CD14-positive monocyte (primary cell): ENCODE data around the gene DPEP2NB. TPM values are rescaled to one million over a fixed set of nuclear protein-coding genes. Genes with fewer than 3 reads are reported as not detected.

Source experiments
- DNase-seq, 3 donors: peaks; one replicate each; pipeline ENCODE4 v3.0.0-alpha.2; 2011 to 2022
- H2AFZ ChIP-seq: 2 replicates; pipeline ENCODE4 v1.6.0; 2012; ENCODE audit warnings: mild to moderate bottlenecking, low read depth, low read length, inconsistent platforms; ENCODE audit not compliant: insufficient read depth, poor library complexity, severe bottlenecking
- H3K27ac ChIP-seq, 2 donors: 1 replicate in 1 of 2; 2 replicates in 1 of 2; pipeline ENCODE4 v1.5.1; 2012 to 2013; ENCODE audit warnings: low read length in 2 of 2, control low read depth in 1 of 2, inconsistent platforms in 1 of 2, low read depth in 1 of 2, mild to moderate bottlenecking in 1 of 2
- H3K27me3 ChIP-seq, 2 donors: one replicate each; pipeline versions ENCODE4 v1.6.0 to v1.6.1; 2011 to 2013; ENCODE audit warnings: low read length in 2 of 2; ENCODE audit not compliant: control insufficient read depth in 2 of 2, insufficient read depth in 2 of 2
- H3K36me3 ChIP-seq, 2 donors: replicated peaks in 1 of 2; 1 replicate in 1 of 2; 2 replicates in 1 of 2; pipeline versions ENCODE4 v1.5.1 to v1.6.1; 2012 to 2013; ENCODE audit warnings: low read length in 2 of 2, control low read depth in 1 of 2, inconsistent platforms in 1 of 2, mild to moderate bottlenecking in 1 of 2; ENCODE audit not compliant: insufficient read depth in 2 of 2, control insufficient read depth in 1 of 2
- H3K4me1 ChIP-seq, 2 donors: 1 replicate in 1 of 2; 2 replicates in 1 of 2; pipeline versions ENCODE4 v1.5.1 to v1.6.1; 2012 to 2013; ENCODE audit warnings: low read length in 2 of 2, control low read depth in 1 of 2, inconsistent platforms in 1 of 2, mild to moderate bottlenecking in 1 of 2, moderate library complexity in 1 of 2; ENCODE audit not compliant: insufficient read depth in 2 of 2, control insufficient read depth in 1 of 2
- H3K4me2 ChIP-seq: replicated peaks from 2 replicates; pipeline ENCODE3; 2012; ENCODE audit warnings: low read length, moderate library complexity, mild to moderate bottlenecking; ENCODE audit not compliant: poor library complexity, severe bottlenecking; ENCODE audit errors: extremely low read depth
- H3K4me3 ChIP-seq, 3 experiments: fragments of 200-600 bp in 1 of 3; sonication (generic) in 1 of 3; replicated peaks in 1 of 3; 1 replicate in 2 of 3; 2 replicates in 1 of 3; pipeline ENCODE4 v1.5.1; 2011 to 2013; ENCODE audit warnings: low read length in 3 of 3, mild to moderate bottlenecking in 3 of 3, control low read depth in 2 of 3, low read depth in 2 of 3, inconsistent platforms in 1 of 3, moderate library complexity in 1 of 3
- H3K79me2 ChIP-seq: 2 replicates; pipeline ENCODE4 v1.6.0; 2012; ENCODE audit warnings: mild to moderate bottlenecking, control low read depth, inconsistent platforms, low read length, moderate library complexity; ENCODE audit not compliant: insufficient read depth
- H3K9ac ChIP-seq: 2 replicates; pipeline ENCODE4 v1.6.0; 2017; ENCODE audit warnings: low read length, mild to moderate bottlenecking; ENCODE audit not compliant: insufficient read depth, poor library complexity, severe bottlenecking
- H3K9me3 ChIP-seq, 2 donors: replicated peaks in 1 of 2; 1 replicate in 1 of 2; 2 replicates in 1 of 2; pipeline versions ENCODE4 v1.5.1 to v1.6.1; 2012 to 2013; ENCODE audit warnings: low read length in 2 of 2, control low read depth in 1 of 2; ENCODE audit not compliant: control insufficient read depth in 1 of 2, insufficient read depth in 1 of 2
- H4K20me1 ChIP-seq: 2 replicates; pipeline ENCODE4 v1.6.0; 2012; ENCODE audit warnings: mild to moderate bottlenecking, low read length, control low read depth, moderate library complexity; ENCODE audit not compliant: insufficient read depth
- H3K27ac Mint-ChIP-seq, 7 donors: one replicate each; pipeline ENCODE4 v1.8.0; 2020; ENCODE audit warnings: mild to moderate bottlenecking in 7 of 7, mixed read lengths in 7 of 7, moderate library complexity in 6 of 7, inconsistent platforms in 2 of 7
- H3K27me3 Mint-ChIP-seq, 3 donors: one replicate each; pipeline ENCODE4 v1.8.0; 2021 to 2022; ENCODE audit warnings: low read depth in 3 of 3, mild to moderate bottlenecking in 3 of 3, mixed read lengths in 3 of 3, moderate library complexity in 3 of 3, inconsistent platforms in 1 of 3
- H3K36me3 Mint-ChIP-seq, 2 donors: one replicate each; pipeline ENCODE4 v1.8.0; 2020; ENCODE audit warnings: mixed read lengths in 2 of 2, inconsistent platforms in 1 of 2, mild to moderate bottlenecking in 1 of 2
- H3K4me1 Mint-ChIP-seq: one replicate; pipeline ENCODE4 v1.8.0; 2020; ENCODE audit warnings: mild to moderate bottlenecking, mixed read lengths
- H3K4me3 Mint-ChIP-seq, 2 donors: one replicate each; pipeline ENCODE4 v1.8.0; 2020; ENCODE audit warnings: mild to moderate bottlenecking in 2 of 2, mixed read lengths in 2 of 2, moderate library complexity in 1 of 2
- H3K9me3 Mint-ChIP-seq, 7 donors: one replicate each; pipeline ENCODE4 v1.8.0; 2020 to 2022; ENCODE audit warnings: mixed read lengths in 7 of 7, mild to moderate bottlenecking in 6 of 7, moderate library complexity in 6 of 7, inconsistent platforms in 2 of 7
- WGBS: methylation state at CpG from one replicate; pipeline ENCODE4 v1.1.5; 2013; ENCODE audit warnings: missing lambda C conversion rate; ENCODE audit not compliant: insufficient coverage; 5-methylcytosine and 5-hydroxymethylcytosine counted together
- intact Hi-C, 2 donors: fragments of 100-400 bp; cut with micrococcal nuclease; formaldehyde crosslinking; loops; one replicate each; pipeline versions ENCODE4 v1.15.0 to v1.15.1; 2023
- polyA plus RNA-seq, 3 donors: library from polyadenylated mRNA; depleted of rRNA in 1 of 3; unstranded in 2 of 3; stranded (reverse) in 1 of 3; fragments of 300-500 nt in 2 of 3; fragments of >200 nt in 1 of 3; fragmentation: Illumina TruSeq in 2 of 3; gene quantifications; 1 replicate in 2 of 3; 2 replicates in 1 of 3; pipeline ENCODE4 v1.2.3, GENCODE V29; 2012 to 2021
- TF ChIP-seq, protein P1 (sequence below): fragments of 200-600 bp; IDR thresholded peaks from one replicate; pipeline ENCODE4 v1.8.0; 2022; ENCODE audit warnings: antibody characterized with exemption, mild to moderate bottlenecking

Gene DPEP2NB
- polyA plus RNA-seq, 3 donors = not detected

GRCh38 chr16:67967183-67967957 is 48.3 kb downstream of the DPEP2NB start:
- Histone ChIP-seq H3K4me2 (peak overlapping the region; percentile 90), H3K9ac (peak overlapping the region; percentile 79), H3K4me3 (peak overlapping the region; percentile 83 to 91 (median 91)), H3K4me1 (peaks cover 18 to 24% of the 10 kb centered on the region in 2 donors), H3K36me3 (peaks cover 1 to 16% of the 10 kb centered on the region in 2 donors), H3K27me3 (no peaks in the 10 kb centered on the region), H4K20me1 (peaks cover 47% of the 10 kb centered on the region), H2AFZ (peak overlapping the region; percentile 93), H3K27ac (peak overlapping the region in 1 of 2 donors; percentile 63), H3K79me2 (peaks cover 23% of the 10 kb centered on the region), H3K9me3 (no peaks in the 10 kb centered on the region)
- Mint-ChIP-seq H3K4me1 (peaks cover 26% of the 10 kb centered on the region), H3K27ac (peak overlapping the region; percentile 61 to 89 (median 78)), H3K27me3 (peaks cover 1 to 4% (median 2%) of the 10 kb centered on the region in 3 donors), H3K36me3 (peaks cover 9 to 19% of the 10 kb centered on the region in 2 donors), H3K4me3 (peak overlapping the region; percentile 98 to 99), H3K9me3 (no peaks in the 10 kb centered on the region)
- WGBS = 45% methylated on average over 8 of the region's 18 CpGs
- TF ChIP-seq, protein P1, sequence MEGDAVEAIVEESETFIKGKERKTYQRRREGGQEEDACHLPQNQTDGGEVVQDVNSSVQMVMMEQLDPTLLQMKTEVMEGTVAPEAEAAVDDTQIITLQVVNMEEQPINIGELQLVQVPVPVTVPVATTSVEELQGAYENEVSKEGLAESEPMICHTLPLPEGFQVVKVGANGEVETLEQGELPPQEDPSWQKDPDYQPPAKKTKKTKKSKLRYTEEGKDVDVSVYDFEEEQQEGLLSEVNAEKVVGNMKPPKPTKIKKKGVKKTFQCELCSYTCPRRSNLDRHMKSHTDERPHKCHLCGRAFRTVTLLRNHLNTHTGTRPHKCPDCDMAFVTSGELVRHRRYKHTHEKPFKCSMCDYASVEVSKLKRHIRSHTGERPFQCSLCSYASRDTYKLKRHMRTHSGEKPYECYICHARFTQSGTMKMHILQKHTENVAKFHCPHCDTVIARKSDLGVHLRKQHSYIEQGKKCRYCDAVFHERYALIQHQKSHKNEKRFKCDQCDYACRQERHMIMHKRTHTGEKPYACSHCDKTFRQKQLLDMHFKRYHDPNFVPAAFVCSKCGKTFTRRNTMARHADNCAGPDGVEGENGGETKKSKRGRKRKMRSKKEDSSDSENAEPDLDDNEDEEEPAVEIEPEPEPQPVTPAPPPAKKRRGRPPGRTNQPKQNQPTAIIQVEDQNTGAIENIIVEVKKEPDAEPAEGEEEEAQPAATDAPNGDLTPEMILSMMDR = no peak
- no peak for DNase-seq
- intact Hi-C loops = no loop called here

GRCh38 chr16:67966549-67967182 is 49.0 kb downstream of the DPEP2NB start:
- Histone ChIP-seq H3K4me2 (peak overlapping the region; percentile 90), H3K79me2 (peaks cover 23% of the 10 kb centered on the region), H3K27me3 (no peaks in the 10 kb centered on the region), H4K20me1 (peaks cover 47% of the 10 kb centered on the region), H3K9me3 (no peaks in the 10 kb centered on the region), H3K4me1 (peaks cover 18 to 24% of the 10 kb centered on the region in 2 donors), H2AFZ (no peak overlapping the region), H3K9ac (peak overlapping the region; percentile 79), H3K4me3 (peak overlapping the region in 1 of 3 experiments; percentile 91), H3K36me3 (peaks cover 8 to 23% of the 10 kb centered on the region in 2 donors), H3K27ac (no peak overlapping the region)
- intact Hi-C loops = no loop called here
- H3K27ac Mint-ChIP-seq = no peak overlapping the region
- TF ChIP-seq, protein P1 = no peak
- 46% methylated on average over 2 of the region's 3 CpGs for WGBS
- H3K9me3 Mint-ChIP-seq = no peaks in the 10 kb centered on the region
- H3K27me3 Mint-ChIP-seq = peaks cover 1 to 4% (median 2%) of the 10 kb centered on the region in 3 donors
- peak overlapping the region; percentile 98 to 99 for H3K4me3 Mint-ChIP-seq
- peaks cover 16 to 26% of the 10 kb centered on the region in 2 donors for H3K36me3 Mint-ChIP-seq
- DNase-seq = peak in 1 of 3 donors; percentile 15
- peaks cover 26% of the 10 kb centered on the region for H3K4me1 Mint-ChIP-seq
